ENCODE results near the gene F12.
A peak's percentile ranks its signal among the peaks of the same experiment; 100 is the strongest.

F12 gene

DNA sequence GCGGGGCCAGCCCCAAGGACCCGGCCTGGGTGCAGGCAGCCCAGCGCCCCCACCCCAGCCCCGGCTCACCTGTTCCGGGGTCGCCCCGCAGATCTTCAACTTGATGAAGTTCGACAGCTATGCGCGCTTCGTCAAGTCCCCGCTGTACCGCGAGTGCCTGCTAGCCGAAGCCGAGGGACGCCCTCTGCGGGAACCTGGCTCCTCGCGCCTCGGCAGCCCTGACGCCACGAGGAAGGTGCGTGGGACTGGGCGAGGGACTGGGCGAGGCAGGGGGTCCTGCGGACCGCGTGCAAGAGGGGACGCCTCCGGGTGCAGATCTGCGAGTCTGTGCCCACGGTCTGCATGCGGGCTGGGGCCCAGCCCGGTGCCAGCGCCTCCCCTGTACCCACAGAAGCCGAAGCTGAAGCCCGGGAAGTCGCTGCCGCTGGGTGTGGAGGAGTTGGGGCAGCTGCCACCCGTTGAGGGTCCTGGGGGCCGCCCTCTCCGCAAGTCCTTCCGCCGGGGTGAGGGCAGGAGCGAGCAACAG is 42.0 kb downstream of the F12 start:
- DNase-seq, result peak; percentile 40

DNA sequence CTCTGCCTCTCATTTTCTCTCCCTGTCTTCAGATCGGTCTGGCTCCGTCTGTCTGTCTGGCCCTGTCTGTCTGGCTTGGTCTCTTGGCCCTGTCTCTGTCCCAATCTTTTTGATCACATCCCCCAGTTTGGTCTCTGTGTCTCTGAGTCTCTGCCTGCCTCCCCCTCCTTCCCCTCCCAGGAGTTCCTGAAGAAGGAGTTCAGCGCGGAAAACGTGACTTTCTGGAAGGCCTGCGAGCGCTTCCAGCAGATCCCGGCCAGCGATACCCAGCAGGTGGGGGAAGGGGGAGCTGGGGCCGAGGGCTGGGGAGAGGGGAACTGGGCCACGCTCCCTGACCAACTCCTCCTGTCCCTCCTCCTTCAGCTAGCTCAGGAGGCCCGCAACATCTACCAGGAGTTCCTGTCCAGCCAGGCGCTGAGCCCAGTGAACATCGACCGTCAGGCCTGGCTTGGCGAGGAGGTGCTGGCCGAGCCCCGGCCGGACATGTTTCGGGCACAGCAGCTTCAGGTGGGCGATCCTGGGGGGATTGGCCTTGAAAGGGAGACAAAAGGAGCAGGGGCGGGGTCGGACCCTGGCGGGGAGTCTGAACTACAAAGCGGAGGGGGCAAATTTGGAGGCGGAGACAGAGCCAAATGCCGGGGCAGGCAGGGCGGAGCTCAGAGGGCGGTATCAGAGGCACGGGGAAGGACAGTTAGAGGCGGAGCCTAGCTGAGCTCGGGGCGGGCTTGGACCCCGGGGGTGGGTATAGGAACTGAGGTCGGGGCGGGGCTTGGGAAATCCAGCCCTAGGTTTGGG is 42.6 kb downstream of the F12 start:
- peak; percentile 94 for DNase-seq

- no peak for DNase-seq
These were observed 43.4 kb downstream of the F12 start for GRCh38 chr5:177365845-177366527.

DNA sequence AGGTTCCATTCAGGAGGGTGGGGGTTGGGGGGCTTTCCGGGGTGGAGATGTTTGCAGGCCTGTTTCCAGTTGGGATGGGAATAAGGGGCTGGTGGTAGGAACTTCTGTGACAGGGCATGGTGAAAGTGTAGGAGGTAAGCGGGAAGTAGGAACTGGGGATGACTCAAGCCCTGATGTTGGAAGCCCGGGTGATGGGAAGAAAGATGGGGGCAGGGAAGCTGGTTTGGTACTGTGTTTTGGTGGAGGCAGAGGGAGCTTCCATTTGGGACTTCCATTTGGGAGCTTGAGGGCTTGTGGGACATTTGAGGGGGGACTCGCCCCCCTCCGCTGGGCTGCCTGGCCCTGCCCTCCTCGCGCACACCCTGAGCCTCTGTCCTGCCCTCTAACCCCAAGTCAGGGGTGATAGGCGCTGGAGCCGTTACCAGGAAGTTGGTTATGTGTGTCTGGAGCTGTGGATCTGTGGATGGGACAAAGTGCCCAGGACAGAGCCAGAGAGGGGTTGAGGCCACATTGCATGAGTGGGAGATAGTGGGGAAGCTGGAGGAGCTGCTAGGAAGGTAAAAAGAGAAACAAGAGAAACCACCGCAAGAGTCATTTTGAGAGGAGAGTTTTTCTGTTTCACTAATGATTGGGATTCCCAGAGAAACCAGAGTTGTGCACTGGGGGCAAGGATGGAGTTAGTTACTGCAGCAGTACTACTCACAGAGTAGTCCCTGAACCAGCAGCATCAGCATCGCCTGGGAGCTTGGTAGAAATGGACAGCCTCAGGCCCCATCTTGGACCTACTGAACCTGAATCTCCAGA is 45.0 kb downstream of the F12 start:
- no peak for DNase-seq

DNA sequence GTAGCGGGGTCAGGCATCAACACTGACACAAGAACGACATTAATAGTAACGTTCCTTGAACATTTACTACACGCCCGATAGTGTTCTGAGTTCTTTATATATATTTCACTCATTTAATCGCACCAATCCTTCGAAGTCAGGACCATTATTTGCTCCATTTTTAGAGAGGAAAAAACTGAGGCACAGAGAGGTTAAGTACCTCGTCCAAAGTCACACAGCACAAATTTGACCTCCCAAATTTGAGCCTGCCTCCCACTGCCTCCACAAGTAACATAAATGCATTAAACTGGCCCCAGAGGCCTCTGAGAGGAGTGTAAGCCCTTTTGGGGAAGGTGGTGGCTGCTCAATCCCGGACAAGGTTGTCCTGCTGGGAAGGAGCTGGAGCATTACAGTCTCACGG is 45.8 kb downstream of the F12 start:
- no peak for DNase-seq

DNA sequence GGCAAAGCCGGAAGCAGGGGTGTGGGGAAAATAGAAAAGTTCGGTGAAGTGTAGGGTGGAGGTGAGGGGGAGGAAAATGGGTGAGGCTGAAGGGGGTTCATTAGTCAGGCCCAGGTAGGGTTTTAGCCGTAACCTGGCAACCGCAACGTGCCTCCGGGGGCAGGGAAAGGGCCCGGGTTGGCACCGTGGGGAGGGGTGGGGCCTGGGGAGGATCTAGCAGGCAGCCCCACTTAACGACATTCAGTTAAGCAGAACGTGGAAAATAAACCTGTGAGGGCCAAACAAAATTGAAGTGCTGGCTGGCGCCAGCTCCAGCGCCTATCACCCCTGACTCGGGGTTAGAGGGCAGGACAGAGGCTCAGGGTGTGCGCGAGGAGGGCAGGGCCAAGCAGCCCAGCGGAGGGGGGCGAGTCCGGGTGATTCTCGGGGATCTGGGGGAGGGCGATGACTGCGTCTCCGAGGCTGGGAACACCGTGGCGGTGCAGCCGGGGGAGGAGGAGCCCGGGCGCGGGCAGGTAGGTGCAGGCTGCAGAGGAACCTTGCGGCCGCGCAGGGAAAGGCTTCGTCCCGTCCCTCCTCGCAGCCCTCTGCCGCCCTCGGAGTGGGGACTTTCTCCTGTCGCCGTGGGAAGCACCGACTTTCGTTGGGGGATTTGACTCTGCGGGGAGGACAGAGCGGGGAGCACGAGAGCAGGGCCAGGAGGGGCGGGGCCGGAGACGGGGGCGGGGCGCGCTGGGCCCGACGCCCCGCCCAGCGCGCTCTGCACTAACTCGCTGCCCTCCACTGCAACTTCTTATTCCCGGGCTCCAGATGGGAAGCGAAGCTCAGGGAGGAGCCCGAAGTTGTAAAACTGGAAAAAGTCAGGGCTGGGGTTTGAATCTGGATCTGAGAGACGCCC is 46.5 kb downstream of the F12 start:
- DNase-seq, result peak; percentile 69

DNA sequence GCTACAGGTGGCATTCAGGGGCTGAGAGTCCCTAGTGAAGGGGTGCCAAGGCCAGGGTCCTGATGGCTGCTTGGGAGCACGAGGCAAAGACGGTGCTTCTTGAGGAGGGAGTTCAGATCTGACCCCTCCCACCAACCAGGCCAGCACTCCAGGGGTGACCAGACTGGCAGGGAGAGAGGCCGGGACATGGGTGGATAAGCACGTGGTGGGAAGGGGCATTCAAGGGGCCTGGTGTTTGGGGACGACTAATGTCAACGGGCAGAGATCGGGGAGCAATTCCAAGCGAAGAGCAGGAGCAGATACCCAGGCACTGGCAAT is 47.1 kb downstream of the F12 start:
- no peak for DNase-seq

DNA sequence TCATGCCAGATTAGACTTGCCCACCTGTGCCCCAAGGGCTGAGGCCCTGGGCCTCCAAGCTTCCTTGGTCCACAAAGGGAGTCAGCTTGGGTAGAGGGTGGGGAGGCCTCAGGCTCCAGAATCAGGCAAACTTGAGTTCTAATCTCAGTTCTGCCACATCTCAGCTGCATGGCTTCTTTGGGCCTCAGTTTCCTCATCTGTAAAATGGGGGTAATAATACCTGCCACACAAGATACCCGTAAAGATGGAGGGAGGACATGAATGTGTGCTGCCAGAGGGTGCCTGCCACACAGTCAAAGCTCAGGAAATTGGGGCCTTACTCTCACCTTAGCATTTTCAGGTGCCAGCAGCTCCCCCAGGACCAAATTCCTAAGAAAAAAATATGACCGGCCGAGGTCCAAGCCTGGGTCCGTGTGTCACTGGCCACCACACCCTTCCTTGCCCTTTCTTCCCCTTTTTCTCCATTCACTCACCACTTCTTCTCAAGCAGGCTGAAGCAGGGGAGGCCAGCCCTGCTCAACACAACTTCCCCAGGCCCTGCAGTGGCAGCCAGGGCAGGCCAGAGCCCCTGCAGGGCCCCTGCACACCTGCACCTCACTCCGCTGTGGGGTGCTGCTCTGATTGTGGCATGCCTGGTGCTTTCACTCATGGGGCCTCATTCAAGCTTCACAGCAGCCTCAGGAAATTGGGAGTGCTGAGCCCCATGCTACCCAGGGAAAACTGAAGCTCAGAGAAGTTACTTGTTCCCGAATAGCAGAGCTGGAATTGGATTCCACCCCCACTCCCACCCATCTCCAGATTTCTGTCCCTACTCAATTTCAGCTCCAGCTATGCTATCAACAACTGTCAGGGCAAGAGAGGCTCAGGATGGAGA is 47.7 kb downstream of the F12 start:
- peak; percentile 18 for DNase-seq

- peak; percentile 13 for DNase-seq
These were observed 48.6 kb downstream of the F12 start for GRCh38 chr5:177360740-177361139.

DNA sequence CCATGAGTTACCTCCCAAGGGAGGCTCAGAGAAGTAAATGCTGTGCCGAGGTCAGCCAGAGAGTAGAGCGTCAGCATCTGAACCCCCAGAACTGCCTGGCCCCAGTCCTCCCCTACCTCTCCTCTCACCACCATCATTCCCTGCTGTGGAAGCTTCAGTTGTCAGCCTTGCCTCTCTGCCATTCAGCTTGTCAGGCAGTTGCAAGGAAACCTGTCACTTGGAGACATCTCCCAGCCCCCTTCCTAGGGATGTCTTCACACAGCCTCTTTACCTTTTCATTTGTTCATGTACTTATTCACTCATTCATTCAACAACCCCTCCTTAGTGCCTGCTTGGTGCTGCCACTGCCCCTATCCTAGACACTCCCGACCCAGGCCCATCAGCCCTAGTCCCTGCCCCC is 49.5 kb downstream of the F12 start:
- no peak for DNase-seq

DNA sequence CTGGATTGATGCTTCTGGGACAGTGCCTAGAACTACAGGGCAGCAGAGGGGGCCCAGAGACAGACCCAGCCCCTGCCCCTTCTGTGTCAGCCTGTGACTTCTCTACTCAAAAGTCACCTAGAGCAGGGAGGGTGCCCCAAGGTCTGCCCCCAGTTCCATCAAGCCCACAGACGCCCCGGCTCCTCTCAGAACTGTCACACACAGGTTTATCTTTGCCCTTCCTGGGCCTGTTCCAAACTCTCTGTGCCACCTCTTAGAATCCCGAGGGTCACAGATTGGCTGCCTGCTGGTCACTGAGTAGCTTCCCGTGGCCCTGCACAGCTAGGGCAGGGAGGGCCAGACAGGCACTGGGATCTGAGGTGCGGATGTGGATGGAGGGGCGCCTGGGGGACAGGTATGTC is 49.9 kb downstream of the F12 start:
- DNase-seq, result no peak

GRCh38 chr5:177358370-177358819 is 51.0 kb downstream of the F12 start:
- DNase-seq, result no peak

DNA sequence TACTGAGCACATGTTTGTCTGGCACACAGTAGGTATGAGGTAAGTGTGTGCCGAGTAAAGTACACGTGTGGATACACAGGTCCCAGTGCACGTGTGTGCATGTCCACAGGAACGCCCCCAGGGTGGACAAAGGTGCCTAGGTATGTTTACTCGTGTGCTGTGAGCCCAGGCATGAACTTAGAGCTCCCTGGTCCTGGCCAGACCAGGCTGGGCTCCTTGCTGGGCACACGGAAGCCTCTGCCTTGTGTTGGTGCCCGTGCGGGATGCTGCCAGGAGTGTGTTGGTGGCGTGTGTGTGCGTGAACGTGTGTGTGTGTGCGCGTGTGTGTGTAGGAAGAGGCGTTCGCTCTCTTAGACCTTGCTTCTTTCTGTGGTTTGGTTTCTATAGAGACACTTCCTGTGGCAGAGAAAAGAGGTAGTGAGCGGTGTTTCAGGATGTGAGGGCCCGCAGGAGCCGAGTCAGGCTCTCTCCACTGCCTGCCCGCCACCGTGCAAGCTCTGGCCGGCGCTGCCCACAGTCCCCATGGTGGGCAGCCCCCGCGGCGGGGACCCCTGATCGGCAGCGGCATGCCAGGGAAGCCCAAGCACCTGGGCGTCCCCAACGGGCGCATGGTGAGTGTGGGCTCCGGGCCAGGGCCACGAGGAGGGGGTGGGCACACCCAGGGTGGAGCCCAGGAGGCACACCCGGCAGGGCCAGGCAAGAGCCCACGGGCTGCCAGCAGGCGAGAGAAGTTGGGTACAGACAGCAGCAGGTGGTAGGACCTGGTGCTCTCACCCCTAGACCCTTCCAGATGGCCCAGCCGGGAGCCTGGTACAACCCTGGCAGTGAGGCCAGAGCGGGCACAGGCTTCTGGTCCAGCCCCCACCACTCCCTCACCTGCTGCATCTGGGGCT is 51.7 kb downstream of the F12 start, which contains the start of gene RGS14:
TSS of gene RGS14 (plus strand) at position 466 of the 893 bp plus-strand sequence. CDS start at position 567, 101 bp downstream.
- DNase-seq, result peak; percentile 60

DNA sequence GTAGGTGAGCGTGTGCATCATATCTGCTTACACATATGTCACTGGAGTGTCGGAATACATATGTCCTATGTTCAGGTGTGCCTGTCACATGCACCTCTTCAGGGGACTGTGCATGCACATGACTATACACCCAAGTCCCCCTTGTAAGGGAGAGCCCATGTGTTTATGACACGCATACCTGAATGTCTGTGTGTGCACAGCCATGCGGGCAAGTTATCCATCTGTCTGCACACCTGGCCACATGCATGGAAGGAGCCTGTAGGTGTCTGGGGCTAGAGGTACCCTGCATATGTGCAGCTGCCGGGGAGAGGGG is 52.3 kb downstream of the F12 start:
- DNase-seq, result no peak

GRCh38 chr5:177356746-177357145 is 52.6 kb downstream of the F12 start:
- no peak for DNase-seq

- DNase-seq, result no peak
These were observed 53.5 kb downstream of the F12 start for GRCh38 chr5:177355868-177356168.

GRCh38 chr5:177355162-177355867 is 54.0 kb downstream of the F12 start:
- no peak for DNase-seq

DNA sequence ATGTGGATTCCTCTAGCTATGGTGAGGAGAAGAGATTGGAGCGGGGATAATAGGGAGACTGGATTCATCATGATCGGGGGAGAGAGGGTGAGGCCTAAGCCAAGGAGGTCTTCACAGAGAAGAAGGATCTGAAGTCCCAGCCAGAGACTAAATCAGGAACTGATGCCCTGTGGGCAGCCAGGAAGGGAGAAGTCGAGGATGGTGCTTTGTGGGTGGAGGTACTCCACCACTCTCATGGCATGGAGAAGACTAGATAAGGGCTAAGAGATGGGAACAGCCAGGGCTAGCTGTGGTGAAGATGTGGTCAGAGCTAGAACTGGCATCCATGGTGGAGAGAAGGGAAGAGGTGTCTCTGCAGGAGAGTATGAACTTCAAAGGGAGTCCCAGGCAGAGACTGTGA is 54.7 kb downstream of the F12 start:
- DNase-seq, result no peak

GRCh38 chr5:177354256-177354655 is 55.1 kb downstream of the F12 start:
- no peak for DNase-seq

DNA sequence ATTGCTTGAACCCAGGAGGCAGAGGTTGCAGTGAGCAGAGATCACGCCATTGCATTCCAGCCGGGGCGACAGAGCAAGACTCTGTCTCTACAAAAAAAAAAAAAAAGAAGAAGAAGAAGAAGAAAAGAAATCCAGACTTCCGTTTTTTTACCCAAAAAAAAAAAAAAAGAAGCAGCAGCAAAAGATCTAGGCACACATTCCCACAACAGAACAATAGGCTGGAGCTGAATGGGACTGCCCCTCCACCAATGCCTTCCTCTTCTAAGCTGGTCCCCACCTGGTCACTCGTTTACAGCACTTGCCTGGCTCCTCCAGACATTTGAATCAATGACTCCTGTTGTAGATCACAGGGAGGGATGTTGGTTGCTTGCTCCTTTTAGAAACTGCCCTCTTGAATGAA is 56.3 kb downstream of the F12 start:
- DNase-seq, result no peak
